Fibroblast of pulmonary artery (primary cell): Measurements from ENCODE around the gene CLPSL2.

Experiments
- DNase-seq: peaks from one replicate; pipeline ENCODE4 v3.0.0-alpha.2; 2010; ENCODE audit warnings: low read depth
- H3K4me3 ChIP-seq: replicated peaks from 2 replicates; pipeline ENCODE4 v1.5.1; 2011; ENCODE audit warnings: low read depth, mild to moderate bottlenecking, control low read depth, low read length, moderate library complexity
- CTCF ChIP-seq: IDR thresholded peaks from 2 replicates; pipeline ENCODE4 v1.5.1; 2011; ENCODE audit warnings: mild to moderate bottlenecking, control low read depth, low read length, inconsistent platforms; ENCODE audit errors: missing control alignments

CLPSL2 gene

GRCh38 chr6:35810971-35811698 lies 34.7 kb downstream of the CLPSL2 start:
- H3K4me3 ChIP-seq = no peak overlapping the region
- DNase-seq = peak; percentile 70
- TF ChIP-seq CTCF = no peak

GRCh38 chr6:35811699-35811995 lies 35.2 kb downstream of the CLPSL2 start:
- no peak overlapping the region for H3K4me3 ChIP-seq
- TF ChIP-seq CTCF = no peak
- DNase-seq = no peak

GRCh38 chr6:35817515-35817914 lies 41.1 kb downstream of the CLPSL2 start:
- no peak for DNase-seq
- TF ChIP-seq CTCF = no peak
- H3K4me3 ChIP-seq = no peak overlapping the region

DNA sequence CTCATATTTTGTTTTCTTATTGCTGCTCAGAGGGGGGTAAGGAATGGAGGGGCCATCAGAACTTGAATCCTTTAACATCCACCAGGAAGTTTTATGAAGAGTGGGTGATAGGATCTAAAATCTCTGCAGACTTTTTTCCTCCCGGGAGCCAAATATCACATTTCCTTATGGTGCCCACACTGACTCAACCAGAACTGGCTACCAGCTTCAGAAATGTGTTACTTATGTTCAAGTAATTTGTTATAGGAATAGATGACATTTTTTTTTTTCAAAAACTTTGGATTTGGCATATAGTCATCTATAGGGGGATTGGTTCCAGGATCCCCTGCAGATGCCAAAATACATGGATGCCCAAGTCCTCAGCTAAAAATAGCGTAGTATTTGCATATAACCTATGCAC lies 47.2 kb downstream of the CLPSL2 start:
- no peak for TF ChIP-seq CTCF
- DNase-seq = no peak
- no peak overlapping the region for H3K4me3 ChIP-seq

DNA sequence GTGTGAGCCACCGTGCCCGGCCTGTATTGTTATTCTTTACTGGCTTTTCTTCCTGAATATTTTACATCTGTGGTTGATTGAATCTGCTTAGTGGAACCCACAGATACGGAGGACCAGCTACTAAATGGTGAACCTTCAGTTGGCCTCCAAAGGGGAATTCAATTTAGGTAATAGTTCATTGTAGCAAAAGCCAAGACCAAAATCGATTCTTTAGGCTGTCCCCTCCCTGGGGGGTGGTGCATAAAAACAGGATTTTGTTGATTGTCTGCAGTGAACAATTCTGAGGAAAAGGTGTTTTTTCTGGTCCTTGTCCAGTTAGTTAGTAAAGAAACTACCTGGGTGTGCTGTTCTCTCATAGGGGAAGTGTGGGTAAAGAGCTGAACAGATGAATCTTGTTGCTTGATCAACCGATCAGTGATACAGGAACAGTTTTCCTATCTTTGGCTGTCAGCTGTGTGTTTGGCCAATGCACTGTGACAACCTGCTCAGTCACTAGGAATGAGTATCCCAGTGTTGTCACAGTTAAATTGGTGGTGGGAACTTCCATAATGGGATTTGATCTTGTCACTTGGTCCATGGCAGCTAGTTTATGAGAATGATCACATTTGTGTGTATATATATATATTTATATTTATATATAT lies 48.3 kb downstream of the CLPSL2 start:
- no peak for TF ChIP-seq CTCF
- H3K4me3 ChIP-seq = no peak overlapping the region
- no peak for DNase-seq
